Vagina (tissue), 2 donors: ENCODE data around the gene ACAP3. TPM values are rescaled to one million over a fixed set of nuclear protein-coding genes. Genes with fewer than 3 reads are reported as not detected.
A peak's percentile ranks its signal among the peaks of the same experiment; 100 is the strongest.

ENCODE experiments used
- DNase-seq, 2 donors: peaks; one replicate each; pipeline ENCODE4 v3.0.0-alpha.2; 2017; ENCODE audit errors: extremely low spot score in 2 of 2
- H3K27ac ChIP-seq: fragments of 200-600 bp; sonication (generic); one replicate; pipeline ENCODE4 v1.5.1; 2019
- H3K27me3 ChIP-seq: fragments of 200-600 bp; sonication (generic); one replicate; pipeline ENCODE4 v1.5.1; 2019
- H3K36me3 ChIP-seq, 2 donors: fragments of 200-600 bp; sonication (generic); one replicate each; pipeline ENCODE4 v1.5.1; 2017 to 2019
- H3K4me1 ChIP-seq: fragments of 200-600 bp; sonication (generic); one replicate; pipeline ENCODE4 v1.5.1; 2019
- H3K4me3 ChIP-seq, 2 donors: fragments of 200-600 bp; sonication (generic); 1 replicate in 1 of 2; 2 replicates in 1 of 2; pipeline ENCODE4 v1.5.1; 2016 to 2019
- H3K9me3 ChIP-seq: fragments of 200-600 bp; sonication (generic); one replicate; pipeline ENCODE4 v1.5.1; 2019
- CTCF ChIP-seq, 3 experiments: fragments of 450-650 bp in 2 of 3; fragments of 200-600 bp in 1 of 3; sonication (generic) in 1 of 3; IDR thresholded peaks; one replicate each; pipeline ENCODE4 v1.5.1; 2017 to 2019; ENCODE audit warnings: antibody characterized with exemption in 3 of 3, mild to moderate bottlenecking in 2 of 3, moderate library complexity in 2 of 3
- POLR2A ChIP-seq, 2 donors: fragments of 450-650 bp; IDR thresholded peaks; one replicate each; pipeline ENCODE4 v1.6.1; 2017; ENCODE audit warnings: antibody characterized with exemption in 2 of 2, mild to moderate bottlenecking in 2 of 2, moderate library complexity in 2 of 2
- POLR2AphosphoS5 ChIP-seq, 2 donors: sonication (generic); formaldehyde crosslinking; IDR thresholded peaks; one replicate each; pipeline ENCODE4 v1.9.0; 2017; ENCODE audit warnings: antibody characterized with exemption in 2 of 2, mild to moderate bottlenecking in 2 of 2, low read depth in 1 of 2; ENCODE audit not compliant: insufficient read depth in 1 of 2
- intact Hi-C: fragments of 100-400 bp; cut with DNase I; formaldehyde crosslinking; loops from one replicate; pipeline ENCODE4 v1.15.1; 2023
- total RNA-seq: library from RNA; depleted of rRNA; stranded (reverse); fragments of >200 nt; gene quantifications from one replicate; pipeline ENCODE4 v1.2.3, GENCODE V29; 2016

Gene ACAP3
- total RNA-seq, 1 donor from 2014 or later, result 68.5 TPM

- no peak for DNase-seq
- peaks cover 0 to 42% of the 10 kb centered on the region in 2 donors for H3K36me3 ChIP-seq
- TF ChIP-seq POLR2AphosphoS5 (IDR thresholded peaks at IDR 0.05; ENCODE audit: insufficient read depth in 1 of 2, low read depth in 1 of 2) (no peak), POLR2A (IDR thresholded peaks at IDR 0.05) (no peak), CTCF (IDR thresholded peaks at IDR 0.05) (no peak)
- H3K4me1 ChIP-seq, result peaks cover 30% of the 10 kb centered on the region
- no peak overlapping the region for H3K4me3 ChIP-seq
- H3K27ac ChIP-seq, result no peak overlapping the region
- H3K9me3 ChIP-seq, result no peaks in the 10 kb centered on the region
- no peaks in the 10 kb centered on the region for H3K27me3 ChIP-seq
- intact Hi-C loops, result no loop called here
These were observed 6.5 kb upstream of the ACAP3 start for GRCh38 chr1:1314237-1314586.

GRCh38 chr1:1313500-1314236, 5.9 kb upstream of the ACAP3 start:
- Histone ChIP-seq H3K27ac (no peak overlapping the region), H3K4me3 (no peak overlapping the region), H3K27me3 (no peaks in the 10 kb centered on the region), H3K4me1 (peaks cover 31% of the 10 kb centered on the region), H3K36me3 (peaks cover 0 to 42% of the 10 kb centered on the region in 2 donors), H3K9me3 (no peaks in the 10 kb centered on the region)
- intact Hi-C loops, result no loop called here
- TF ChIP-seq CTCF (IDR thresholded peaks at IDR 0.05) (no peak), POLR2AphosphoS5 (IDR thresholded peaks at IDR 0.05; ENCODE audit: insufficient read depth in 1 of 2, low read depth in 1 of 2) (no peak), POLR2A (IDR thresholded peaks at IDR 0.05) (no peak)
- DNase-seq, result no peak

- peaks cover 0 to 42% of the 10 kb centered on the region in 2 donors for H3K36me3 ChIP-seq
- H3K4me1 ChIP-seq, result peaks cover 25% of the 10 kb centered on the region
- H3K27ac ChIP-seq, result no peak overlapping the region
- no peak for DNase-seq
- no peak for TF ChIP-seq CTCF (IDR thresholded peaks at IDR 0.05)
- TF ChIP-seq POLR2AphosphoS5 (IDR thresholded peaks at IDR 0.05; ENCODE audit: insufficient read depth in 1 of 2, low read depth in 1 of 2), result peak in 1 of 2 donors; percentile 12
- intact Hi-C loops, result no loop called here
- no peak overlapping the region for H3K4me3 ChIP-seq
- no peaks in the 10 kb centered on the region for H3K9me3 ChIP-seq
- H3K27me3 ChIP-seq, result no peaks in the 10 kb centered on the region
These were observed 5.0 kb upstream of the ACAP3 start for GRCh38 chr1:1312450-1313314.

- Histone ChIP-seq H3K4me1 (peaks cover 29% of the 10 kb centered on the region), H3K27ac (peak overlapping the region; percentile 20), H3K4me3 (no peak overlapping the region), H3K9me3 (no peaks in the 10 kb centered on the region), H3K36me3 (peaks cover 0 to 42% of the 10 kb centered on the region in 2 donors), H3K27me3 (no peaks in the 10 kb centered on the region)
- TF ChIP-seq POLR2A (IDR thresholded peaks at IDR 0.05) (no peak), POLR2AphosphoS5 (IDR thresholded peaks at IDR 0.05; ENCODE audit: insufficient read depth in 1 of 2, low read depth in 1 of 2) (no peak), CTCF (IDR thresholded peaks at IDR 0.05) (no peak)
- DNase-seq, result no peak
- intact Hi-C loops, result no loop called here
These were observed 3.7 kb upstream of the ACAP3 start for GRCh38 chr1:1311107-1312104.
